Measurements from ENCODE around the gene TMEM167B.

DNA sequence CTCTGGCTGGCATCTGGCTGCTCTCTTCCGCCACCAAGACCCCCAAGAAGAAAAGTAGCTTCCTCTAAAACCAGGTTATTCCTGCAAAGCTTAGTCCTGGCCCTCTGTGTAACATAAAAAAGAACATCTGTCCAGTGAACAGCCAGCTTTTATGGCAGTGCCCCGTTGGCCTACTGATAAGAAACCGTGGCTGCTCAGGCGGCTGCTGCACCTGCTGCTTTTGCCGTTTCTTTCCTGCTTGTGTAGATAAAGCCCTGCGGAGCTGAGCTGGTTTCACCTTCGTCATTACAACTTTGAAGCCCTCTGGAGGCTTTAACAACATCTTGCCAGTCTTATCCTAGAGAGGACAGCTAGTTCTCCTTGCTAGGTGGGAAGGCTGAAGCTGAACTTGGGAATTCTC lies 43.9 kb downstream of the TMEM167B start:
- TF ChIP-seq, protein P1, sequence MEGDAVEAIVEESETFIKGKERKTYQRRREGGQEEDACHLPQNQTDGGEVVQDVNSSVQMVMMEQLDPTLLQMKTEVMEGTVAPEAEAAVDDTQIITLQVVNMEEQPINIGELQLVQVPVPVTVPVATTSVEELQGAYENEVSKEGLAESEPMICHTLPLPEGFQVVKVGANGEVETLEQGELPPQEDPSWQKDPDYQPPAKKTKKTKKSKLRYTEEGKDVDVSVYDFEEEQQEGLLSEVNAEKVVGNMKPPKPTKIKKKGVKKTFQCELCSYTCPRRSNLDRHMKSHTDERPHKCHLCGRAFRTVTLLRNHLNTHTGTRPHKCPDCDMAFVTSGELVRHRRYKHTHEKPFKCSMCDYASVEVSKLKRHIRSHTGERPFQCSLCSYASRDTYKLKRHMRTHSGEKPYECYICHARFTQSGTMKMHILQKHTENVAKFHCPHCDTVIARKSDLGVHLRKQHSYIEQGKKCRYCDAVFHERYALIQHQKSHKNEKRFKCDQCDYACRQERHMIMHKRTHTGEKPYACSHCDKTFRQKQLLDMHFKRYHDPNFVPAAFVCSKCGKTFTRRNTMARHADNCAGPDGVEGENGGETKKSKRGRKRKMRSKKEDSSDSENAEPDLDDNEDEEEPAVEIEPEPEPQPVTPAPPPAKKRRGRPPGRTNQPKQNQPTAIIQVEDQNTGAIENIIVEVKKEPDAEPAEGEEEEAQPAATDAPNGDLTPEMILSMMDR (IDR thresholded peaks at IDR 0.05), result no peak
- TF ChIP-seq POLR2A (IDR thresholded peaks at IDR 0.05), result no peak

All from tibial nerve (tissue), 3 donors.